GM21576 (cell line): ENCODE data around the gene C6orf89.

Source experiments
- ATAC-seq: cut with Tn5 transposase; IDR thresholded peaks from one replicate; pipeline ENCODE4 v1.9.1; 2021; ENCODE audit warnings: mild to moderate bottlenecking, moderate library complexity; ENCODE audit not compliant: unreplicated experiment

C6orf89 gene

GRCh38 chr6:36967301-36967700 is 81.5 kb downstream of the C6orf89 start:
- ATAC-seq, result no peak

GRCh38 chr6:36967757-36968156 is 82.0 kb downstream of the C6orf89 start:
- ATAC-seq, result no peak

GRCh38 chr6:36968266-36968977 is 82.7 kb downstream of the C6orf89 start:
- ATAC-seq, result no peak

GRCh38 chr6:36969240-36969691 is 83.5 kb downstream of the C6orf89 start:
- no peak for ATAC-seq

GRCh38 chr6:36969988-36970891 is 84.5 kb downstream of the C6orf89 start:
- no peak for ATAC-seq

- no peak for ATAC-seq
These were observed 85.4 kb downstream of the C6orf89 start for GRCh38 chr6:36970892-36971842.

GRCh38 chr6:36971921-36972673 is 86.3 kb downstream of the C6orf89 start:
- no peak for ATAC-seq

- ATAC-seq, result no peak
These were observed 87.4 kb downstream of the C6orf89 start for GRCh38 chr6:36973190-36973589.

- no peak for ATAC-seq
These were observed 87.9 kb downstream of the C6orf89 start for GRCh38 chr6:36973647-36974046.

- ATAC-seq, result no peak
These were observed 89.7 kb downstream of the C6orf89 start for GRCh38 chr6:36975231-36976006.

GRCh38 chr6:36976007-36976264 is 90.2 kb downstream of the C6orf89 start:
- ATAC-seq, result no peak

GRCh38 chr6:36976509-36976908 is 90.8 kb downstream of the C6orf89 start:
- no peak for ATAC-seq

- no peak for ATAC-seq
These were observed 91.2 kb downstream of the C6orf89 start for GRCh38 chr6:36976931-36977330.

GRCh38 chr6:36977470-36977941 is 91.8 kb downstream of the C6orf89 start:
- no peak for ATAC-seq
